ENCODE data around the gene DEXI. TPM values are rescaled to one million over a fixed set of nuclear protein-coding genes. Genes with fewer than 3 reads are reported as not detected.
"Not testable (repeated sequence)": the region's sequence is repeated elsewhere in the genome, so short reads cannot be mapped to it uniquely, and the experiment has no call there.

The DEXI gene
- total and polyA plus RNA-seq, 8 donors, result 16.5 to 97.9 (median 30.6) TPM

DNA sequence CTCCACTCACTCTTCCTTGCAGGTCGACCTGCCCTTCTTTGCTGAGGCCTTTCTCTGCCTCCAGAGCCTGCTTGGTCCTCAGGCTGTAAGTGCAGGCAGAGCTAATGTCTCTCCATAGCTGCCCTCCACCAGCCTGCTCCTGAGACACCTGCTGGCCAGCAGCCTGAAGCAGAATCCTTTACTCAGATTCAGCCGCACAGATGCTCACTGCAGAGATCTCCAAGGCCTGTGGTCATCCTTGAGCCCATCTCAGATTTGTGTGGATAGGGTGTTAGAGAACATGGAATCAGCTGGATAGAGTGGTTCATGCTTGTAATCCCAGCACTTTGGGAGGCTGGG, 11.5 kb downstream of the DEXI start:
- intact Hi-C loops (cut with DNase I; ENCODE audit: low total_unique reads), result no loop called here
- Histone ChIP-seq H3K27ac (no peak overlapping the region), H3K4me1 (peaks cover 24 to 59% (median 32%) of the 10 kb centered on the region in 4 donors), H3K4me3 (no peak overlapping the region), H3K36me3 (peaks cover 28 to 76% (median 65%) of the 10 kb centered on the region in 4 donors), H3K27me3 (no peaks in the 10 kb centered on the region), H3K9me3 (no peaks in the 10 kb centered on the region)
- no peak for DNase-seq
- WGBS, 5 donors, result 60 to 83% (median 67%) methylated on average over 2 of the region's 2 CpGs
- no peak for TF ChIP-seq POLR2AphosphoS5 (IDR thresholded peaks at IDR 0.05)
- no peak for TF ChIP-seq POLR2A (IDR thresholded peaks at IDR 0.05)
- TF ChIP-seq EP300 (IDR thresholded peaks at IDR 0.05), result no peak
- TF ChIP-seq, protein P1, sequence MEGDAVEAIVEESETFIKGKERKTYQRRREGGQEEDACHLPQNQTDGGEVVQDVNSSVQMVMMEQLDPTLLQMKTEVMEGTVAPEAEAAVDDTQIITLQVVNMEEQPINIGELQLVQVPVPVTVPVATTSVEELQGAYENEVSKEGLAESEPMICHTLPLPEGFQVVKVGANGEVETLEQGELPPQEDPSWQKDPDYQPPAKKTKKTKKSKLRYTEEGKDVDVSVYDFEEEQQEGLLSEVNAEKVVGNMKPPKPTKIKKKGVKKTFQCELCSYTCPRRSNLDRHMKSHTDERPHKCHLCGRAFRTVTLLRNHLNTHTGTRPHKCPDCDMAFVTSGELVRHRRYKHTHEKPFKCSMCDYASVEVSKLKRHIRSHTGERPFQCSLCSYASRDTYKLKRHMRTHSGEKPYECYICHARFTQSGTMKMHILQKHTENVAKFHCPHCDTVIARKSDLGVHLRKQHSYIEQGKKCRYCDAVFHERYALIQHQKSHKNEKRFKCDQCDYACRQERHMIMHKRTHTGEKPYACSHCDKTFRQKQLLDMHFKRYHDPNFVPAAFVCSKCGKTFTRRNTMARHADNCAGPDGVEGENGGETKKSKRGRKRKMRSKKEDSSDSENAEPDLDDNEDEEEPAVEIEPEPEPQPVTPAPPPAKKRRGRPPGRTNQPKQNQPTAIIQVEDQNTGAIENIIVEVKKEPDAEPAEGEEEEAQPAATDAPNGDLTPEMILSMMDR (IDR thresholded peaks at IDR 0.05), result no peak

DNA sequence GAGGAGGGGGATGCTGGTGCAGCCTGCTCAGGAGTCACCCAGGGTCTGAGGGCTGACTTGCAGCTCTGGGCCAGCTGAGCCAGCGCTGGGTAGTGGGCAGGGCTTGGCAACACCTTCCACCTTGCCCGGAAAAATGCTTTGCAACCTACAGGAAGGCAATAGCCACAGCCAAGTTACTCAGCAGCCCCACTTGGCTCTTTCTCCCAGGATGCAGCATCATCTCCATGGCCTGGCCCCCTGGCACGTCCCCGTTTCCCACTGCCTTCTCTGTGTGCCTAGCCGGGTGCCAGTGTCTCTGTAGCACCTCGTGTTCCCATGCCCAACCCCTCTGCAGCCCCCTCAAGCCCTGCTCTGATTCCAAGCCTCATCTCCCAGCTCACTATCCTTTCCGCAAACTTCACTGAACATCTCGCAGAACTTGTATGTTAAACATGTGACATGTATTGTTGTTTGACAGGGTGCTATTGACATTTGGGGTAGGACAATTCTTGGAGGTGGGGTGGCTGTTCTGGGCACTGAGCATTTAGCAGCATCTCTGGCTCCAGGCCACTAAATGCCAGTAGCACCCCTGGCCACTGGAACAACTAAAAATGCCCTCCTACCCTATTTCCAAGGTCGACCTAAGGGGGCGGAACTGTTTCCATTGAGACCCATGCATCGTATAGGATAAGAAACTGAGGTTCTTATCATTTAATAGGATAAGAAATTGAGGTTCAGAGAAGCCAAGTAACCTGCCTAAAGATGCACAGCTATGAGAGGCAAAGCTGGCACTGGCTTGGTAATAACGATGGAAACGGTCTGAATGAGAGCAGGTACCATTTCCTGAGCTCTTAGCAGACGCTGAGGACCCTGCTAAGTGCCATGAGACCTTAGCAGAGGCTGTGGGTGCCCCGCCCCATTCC, 12.2 kb downstream of the DEXI start:
- no peak overlapping the region for H3K27ac ChIP-seq
- no peaks in the 10 kb centered on the region for H3K27me3 ChIP-seq
- no peak for DNase-seq
- H3K9me3 ChIP-seq, result no peaks in the 10 kb centered on the region
- TF ChIP-seq POLR2AphosphoS5 (IDR thresholded peaks at IDR 0.05) (no peak), EP300 (IDR thresholded peaks at IDR 0.05) (no peak), POLR2A (IDR thresholded peaks at IDR 0.05) (no peak)
- TF ChIP-seq, protein P1 (IDR thresholded peaks at IDR 0.05), result no peak
- WGBS, 5 donors, result 67 to 74% (median 72%) methylated on average over 14 to 15 of the region's 15 CpGs
- peaks cover 35 to 82% (median 71%) of the 10 kb centered on the region in 4 donors for H3K36me3 ChIP-seq
- peaks cover 17 to 53% (median 29%) of the 10 kb centered on the region in 4 donors for H3K4me1 ChIP-seq
- intact Hi-C loops (cut with DNase I; ENCODE audit: low total_unique reads), result no loop called here
- no peak overlapping the region for H3K4me3 ChIP-seq

DNA sequence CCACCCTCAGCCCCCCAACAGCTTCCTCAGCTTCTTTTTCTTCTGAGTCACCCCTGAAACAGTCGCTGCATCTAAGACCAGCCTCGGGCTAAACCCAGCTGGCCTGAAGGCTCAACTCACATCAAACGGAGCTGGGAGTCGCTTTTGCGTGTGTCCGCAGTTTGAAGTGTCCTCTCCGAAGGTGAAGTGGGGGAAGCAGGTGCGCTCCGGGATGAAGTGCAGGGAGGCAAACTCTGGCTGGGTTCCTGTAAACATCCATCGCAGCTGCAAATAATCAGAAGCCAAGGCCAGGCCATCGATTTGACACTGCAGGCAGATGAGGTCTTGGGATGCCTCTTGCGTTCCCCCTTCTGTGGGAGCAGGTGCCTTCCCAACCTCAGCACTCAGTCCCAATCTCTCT, 13.2 kb downstream of the DEXI start:
- peaks cover 8 to 49% (median 23%) of the 10 kb centered on the region in 4 donors for H3K4me1 ChIP-seq
- intact Hi-C loops (cut with DNase I; ENCODE audit: low total_unique reads); H3K27me3 ChIP-seq; DNase-seq; H3K9me3 ChIP-seq; H3K4me3 ChIP-seq; H3K27ac ChIP-seq: not testable (repeated sequence)
- peaks cover 39 to 92% (median 81%) of the 10 kb centered on the region in 4 donors for H3K36me3 ChIP-seq
- 63 to 85% (median 83%) methylated on average over 11 to 12 of the region's 12 CpGs for WGBS, 5 donors

DNA sequence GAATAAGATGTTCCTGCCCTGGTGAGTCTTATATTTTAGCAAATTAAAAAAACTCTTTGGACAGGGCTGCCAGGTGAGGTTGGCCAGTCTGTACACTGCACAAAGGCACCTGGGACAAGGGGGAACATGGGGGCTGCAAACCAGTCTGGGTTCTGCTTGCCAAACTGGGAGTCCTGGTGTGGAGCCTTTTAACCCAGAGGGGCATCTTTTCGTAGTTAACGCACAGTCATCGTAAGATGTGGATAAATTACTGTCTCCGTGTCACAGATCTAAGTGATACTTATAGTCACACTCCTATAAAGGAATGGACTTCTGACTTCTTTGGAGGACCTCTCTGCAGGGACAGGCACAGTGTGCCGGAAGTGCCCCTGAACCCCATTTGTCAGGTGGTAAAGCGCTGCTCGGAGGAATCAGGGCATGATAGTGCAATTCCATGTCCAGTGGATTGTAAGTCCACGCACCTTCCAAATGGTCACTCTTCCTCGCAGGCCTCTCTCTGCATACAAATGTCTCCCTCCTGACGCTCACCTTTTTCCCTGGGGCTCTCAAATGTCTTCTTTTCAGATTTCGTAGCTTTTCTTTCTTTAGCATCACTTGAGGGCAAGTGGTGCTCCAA, 14.7 kb downstream of the DEXI start:
- WGBS, 5 donors, result 95 to 98% (median 96%) methylated on average over 11 of the region's 11 CpGs
- H3K27me3 ChIP-seq, result no peaks in the 10 kb centered on the region
- H3K9me3 ChIP-seq, result no peaks in the 10 kb centered on the region
- no peak overlapping the region for H3K4me3 ChIP-seq
- intact Hi-C loops (cut with DNase I; ENCODE audit: low total_unique reads), result no loop called here
- H3K36me3 ChIP-seq, result peaks cover 33 to 92% (median 84%) of the 10 kb centered on the region in 4 donors
- TF ChIP-seq POLR2AphosphoS5 (IDR thresholded peaks at IDR 0.05) (no peak), POLR2A (IDR thresholded peaks at IDR 0.05) (no peak), EP300 (IDR thresholded peaks at IDR 0.05) (no peak)
- TF ChIP-seq, protein P1 (IDR thresholded peaks at IDR 0.05), result no peak
- H3K27ac ChIP-seq, result no peak overlapping the region
- no peak for DNase-seq
- peaks cover 0 to 49% (median 24%) of the 10 kb centered on the region in 4 donors for H3K4me1 ChIP-seq
